Measurements from ENCODE around the gene ADAM8. TPM values are rescaled to one million over a fixed set of nuclear protein-coding genes. Genes with fewer than 3 reads are reported as not detected.

The ADAM8 gene
- total RNA-seq, 1 experiment from 2014 or later, result 3.7 TPM

DNA sequence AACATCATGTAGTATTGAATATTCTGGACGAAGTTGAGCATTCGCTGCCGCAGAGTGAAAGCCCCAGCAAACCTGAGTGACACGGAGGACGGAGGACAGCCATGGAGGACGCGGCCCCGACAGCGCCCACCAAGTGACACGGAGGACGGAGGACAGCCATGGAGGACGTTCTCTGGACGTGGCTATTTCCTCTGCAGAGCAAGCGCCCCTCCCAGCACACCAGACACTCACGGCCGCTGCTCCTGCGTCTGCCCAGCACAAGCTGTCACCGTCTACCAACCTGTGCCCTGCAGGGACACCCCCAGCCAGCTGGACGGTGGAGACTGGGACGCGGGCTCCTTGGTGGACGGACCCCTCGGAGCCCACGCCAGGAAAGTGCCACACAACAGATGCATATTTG lies 7.3 kb upstream of the ADAM8 start:
- Histone ChIP-seq H3K4me1 (ENCODE audit: control insufficient read depth, insufficient read depth, low read length) (peaks cover 7% of the 10 kb centered on the region), H3K36me3 (ENCODE audit: control insufficient read depth, insufficient read depth, low read length) (peaks cover 5% of the 10 kb centered on the region), H3K27ac (ENCODE audit: low read length) (no peak overlapping the region), H3K27me3 (ENCODE audit: control insufficient read depth, insufficient read depth, low read length) (no peaks in the 10 kb centered on the region), H3K4me3 (ENCODE audit: low read depth in 2 of 2, low read length in 2 of 2) (no peak overlapping the region), H3K9me3 (ENCODE audit: control insufficient read depth, insufficient read depth, low read depth, low read length) (no peaks in the 10 kb centered on the region)
- no peak for ATAC-seq
- in situ Hi-C loops (cut with HindIII; ENCODE audit: low pct_unique_long_range_greater_than_20kb, low sequenced_read_pairs) (no loop called here), intact Hi-C loops (cut with micrococcal nuclease; ENCODE audit: unreplicated experiment) (no loop called here)
- TF ChIP-seq SIN3A (IDR thresholded peaks at IDR 0.05; ENCODE audit: borderline replicate concordance, insufficient read depth, low read depth, low read length), result no peak
- TF ChIP-seq POLR2AphosphoS5 (IDR thresholded peaks at IDR 0.05; ENCODE audit: low read depth, low read length), result no peak
- TF ChIP-seq TCF7L2 (IDR thresholded peaks at IDR 0.05; ENCODE audit: low read depth, low read length), result no peak
- TF ChIP-seq REST (IDR thresholded peaks at IDR 0.05; ENCODE audit: insufficient read depth in 1 of 2, low read depth in 2 of 2, low read length in 1 of 2), result no peak
- TF ChIP-seq, protein P1, sequence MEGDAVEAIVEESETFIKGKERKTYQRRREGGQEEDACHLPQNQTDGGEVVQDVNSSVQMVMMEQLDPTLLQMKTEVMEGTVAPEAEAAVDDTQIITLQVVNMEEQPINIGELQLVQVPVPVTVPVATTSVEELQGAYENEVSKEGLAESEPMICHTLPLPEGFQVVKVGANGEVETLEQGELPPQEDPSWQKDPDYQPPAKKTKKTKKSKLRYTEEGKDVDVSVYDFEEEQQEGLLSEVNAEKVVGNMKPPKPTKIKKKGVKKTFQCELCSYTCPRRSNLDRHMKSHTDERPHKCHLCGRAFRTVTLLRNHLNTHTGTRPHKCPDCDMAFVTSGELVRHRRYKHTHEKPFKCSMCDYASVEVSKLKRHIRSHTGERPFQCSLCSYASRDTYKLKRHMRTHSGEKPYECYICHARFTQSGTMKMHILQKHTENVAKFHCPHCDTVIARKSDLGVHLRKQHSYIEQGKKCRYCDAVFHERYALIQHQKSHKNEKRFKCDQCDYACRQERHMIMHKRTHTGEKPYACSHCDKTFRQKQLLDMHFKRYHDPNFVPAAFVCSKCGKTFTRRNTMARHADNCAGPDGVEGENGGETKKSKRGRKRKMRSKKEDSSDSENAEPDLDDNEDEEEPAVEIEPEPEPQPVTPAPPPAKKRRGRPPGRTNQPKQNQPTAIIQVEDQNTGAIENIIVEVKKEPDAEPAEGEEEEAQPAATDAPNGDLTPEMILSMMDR (IDR thresholded peaks at IDR 0.05), result no peak
- CTCF ChIA-PET, result no interaction called here
- no peak for DNase-seq (ENCODE audit: low read depth, low spot score)
- POLR2A ChIA-PET, result no interaction called here
- no TSS peak for BruUV-seq (replicated peaks)

DNA sequence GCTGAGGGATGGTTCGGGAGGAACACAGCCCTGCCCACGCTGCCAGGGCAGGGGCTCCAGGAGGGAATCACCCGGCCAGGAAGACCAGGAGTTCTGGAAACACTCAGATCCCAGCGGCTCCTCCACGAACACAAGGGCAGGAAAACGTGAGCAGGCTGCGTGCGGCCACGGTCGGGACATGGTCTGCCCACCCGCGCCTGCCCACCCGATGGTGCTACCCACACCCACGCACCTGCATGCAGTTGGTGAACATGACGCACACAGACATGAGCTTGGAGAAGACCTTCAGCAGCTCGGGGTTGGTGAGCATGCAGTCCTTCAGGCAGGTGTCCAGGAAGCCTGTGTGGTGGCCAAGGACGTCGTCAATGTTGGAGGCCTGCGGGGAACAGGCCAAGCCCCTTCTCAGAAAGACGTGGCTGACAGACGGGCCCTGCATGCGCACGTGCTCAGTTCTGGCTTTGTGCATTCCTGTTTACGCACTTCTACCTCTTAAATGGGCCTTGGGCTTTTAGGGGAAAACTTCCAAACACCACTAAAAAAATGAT lies 6.2 kb upstream of the ADAM8 start:
- CTCF ChIA-PET, result no interaction called here
- in situ Hi-C loops (cut with HindIII; ENCODE audit: low pct_unique_long_range_greater_than_20kb, low sequenced_read_pairs), result no loop called here
- BruUV-seq (replicated peaks), result no TSS peak

More for the DNA sequence above, 6.2 kb upstream of the ADAM8 start:
- intact Hi-C loops (cut with micrococcal nuclease; ENCODE audit: unreplicated experiment), result no loop called here
- H3K27ac ChIP-seq (ENCODE audit: low read length), result no peak overlapping the region
- TF ChIP-seq, protein P1 (IDR thresholded peaks at IDR 0.05), result no peak
- no peak for TF ChIP-seq REST (IDR thresholded peaks at IDR 0.05; ENCODE audit: insufficient read depth in 1 of 2, low read depth in 2 of 2, low read length in 1 of 2)
- TF ChIP-seq POLR2AphosphoS5 (IDR thresholded peaks at IDR 0.05; ENCODE audit: low read depth, low read length), result no peak
- no peak for TF ChIP-seq TCF7L2 (IDR thresholded peaks at IDR 0.05; ENCODE audit: low read depth, low read length)
- TF ChIP-seq SIN3A (IDR thresholded peaks at IDR 0.05; ENCODE audit: borderline replicate concordance, insufficient read depth, low read depth, low read length), result no peak
- peaks cover 5% of the 10 kb centered on the region for H3K36me3 ChIP-seq (ENCODE audit: control insufficient read depth, insufficient read depth, low read length)
- no peak overlapping the region for H3K4me3 ChIP-seq (ENCODE audit: low read depth in 2 of 2, low read length in 2 of 2)
- DNase-seq (ENCODE audit: low read depth, low spot score) (no peak), ATAC-seq (no peak)
- peaks cover 17% of the 10 kb centered on the region for H3K4me1 ChIP-seq (ENCODE audit: control insufficient read depth, insufficient read depth, low read length)
- H3K9me3 ChIP-seq (ENCODE audit: control insufficient read depth, insufficient read depth, low read depth, low read length), result no peaks in the 10 kb centered on the region
- POLR2A ChIA-PET, result no interaction called here
- H3K27me3 ChIP-seq (ENCODE audit: control insufficient read depth, insufficient read depth, low read length), result no peaks in the 10 kb centered on the region
